ENCODE measurements around the gene TBC1D21.

DNA sequence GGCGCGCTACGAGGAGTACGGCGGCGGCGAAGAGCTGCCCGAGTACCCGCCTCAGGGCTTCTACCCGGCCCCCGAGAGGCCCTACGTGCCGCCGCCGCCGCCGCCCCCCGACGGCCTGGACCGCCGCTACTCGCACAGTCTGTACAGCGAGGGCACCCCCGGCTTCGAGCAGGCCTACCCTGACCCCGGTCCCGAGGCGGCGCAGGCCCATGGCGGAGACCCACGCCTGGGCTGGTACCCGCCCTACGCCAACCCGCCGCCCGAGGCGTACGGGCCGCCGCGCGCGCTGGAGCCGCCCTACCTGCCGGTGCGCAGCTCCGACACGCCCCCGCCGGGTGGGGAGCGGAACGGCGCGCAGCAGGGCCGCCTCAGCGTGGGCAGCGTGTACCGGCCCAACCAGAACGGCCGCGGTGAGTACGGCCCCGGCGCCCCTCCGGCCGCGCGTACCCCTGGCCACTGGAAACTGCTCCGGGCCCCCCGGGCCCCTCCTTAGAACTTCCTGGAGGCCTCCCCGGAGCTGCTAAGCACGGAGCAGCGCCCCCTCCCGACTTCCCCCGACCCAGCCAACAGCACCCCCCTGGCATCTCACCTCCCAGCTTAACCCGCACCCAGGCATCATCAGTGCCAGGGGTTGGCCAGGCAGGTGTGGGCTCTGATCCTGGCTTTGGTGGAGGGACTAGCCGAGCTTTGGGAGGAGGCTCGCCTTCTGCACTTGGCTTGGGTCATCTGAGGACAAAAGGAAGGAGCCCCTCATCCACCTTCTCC, 54.3 kb downstream of the TBC1D21 start:
- no peak for TF ChIP-seq EP300 (IDR thresholded peaks at IDR 0.05)
- peak in 2 of 3 donors; percentile 31 to 55 for TF ChIP-seq POLR2AphosphoS5 (IDR thresholded peaks at IDR 0.05)
- TF ChIP-seq, protein P1, sequence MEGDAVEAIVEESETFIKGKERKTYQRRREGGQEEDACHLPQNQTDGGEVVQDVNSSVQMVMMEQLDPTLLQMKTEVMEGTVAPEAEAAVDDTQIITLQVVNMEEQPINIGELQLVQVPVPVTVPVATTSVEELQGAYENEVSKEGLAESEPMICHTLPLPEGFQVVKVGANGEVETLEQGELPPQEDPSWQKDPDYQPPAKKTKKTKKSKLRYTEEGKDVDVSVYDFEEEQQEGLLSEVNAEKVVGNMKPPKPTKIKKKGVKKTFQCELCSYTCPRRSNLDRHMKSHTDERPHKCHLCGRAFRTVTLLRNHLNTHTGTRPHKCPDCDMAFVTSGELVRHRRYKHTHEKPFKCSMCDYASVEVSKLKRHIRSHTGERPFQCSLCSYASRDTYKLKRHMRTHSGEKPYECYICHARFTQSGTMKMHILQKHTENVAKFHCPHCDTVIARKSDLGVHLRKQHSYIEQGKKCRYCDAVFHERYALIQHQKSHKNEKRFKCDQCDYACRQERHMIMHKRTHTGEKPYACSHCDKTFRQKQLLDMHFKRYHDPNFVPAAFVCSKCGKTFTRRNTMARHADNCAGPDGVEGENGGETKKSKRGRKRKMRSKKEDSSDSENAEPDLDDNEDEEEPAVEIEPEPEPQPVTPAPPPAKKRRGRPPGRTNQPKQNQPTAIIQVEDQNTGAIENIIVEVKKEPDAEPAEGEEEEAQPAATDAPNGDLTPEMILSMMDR (IDR thresholded peaks at IDR 0.05), result peak in 4 of 7 experiments; percentile 21 to 53 (median 38)
